Skeletal muscle tissue (tissue), 4 donors: ENCODE results near the gene FSD1. TPM values are rescaled to one million over a fixed set of nuclear protein-coding genes. Genes with fewer than 3 reads are reported as not detected.
"Not testable (repeated sequence)": the region's sequence is repeated elsewhere in the genome, so short reads cannot be mapped to it uniquely, and the experiment has no call there.

Source experiments
- H3K27ac ChIP-seq: one replicate; pipeline ENCODE4 v1.7.0; 2013; ENCODE audit warnings: mild to moderate bottlenecking, low read depth, low read length, inconsistent platforms
- H3K27me3 ChIP-seq, 3 donors: one replicate each; pipeline ENCODE4 v1.7.0; 2013; ENCODE audit warnings: low read length in 3 of 3; ENCODE audit not compliant: control insufficient read depth in 3 of 3, insufficient read depth in 3 of 3
- H3K36me3 ChIP-seq, 3 donors: one replicate each; pipeline ENCODE4 v1.7.0; 2013; ENCODE audit warnings: low read length in 3 of 3; ENCODE audit not compliant: control insufficient read depth in 3 of 3, insufficient read depth in 3 of 3
- H3K4me1 ChIP-seq, 3 donors: one replicate each; pipeline ENCODE4 v1.7.0; 2013; ENCODE audit warnings: low read length in 3 of 3, mild to moderate bottlenecking in 3 of 3; ENCODE audit not compliant: control insufficient read depth in 3 of 3, insufficient read depth in 3 of 3
- H3K4me3 ChIP-seq, 3 donors: one replicate each; pipeline ENCODE4 v1.7.0; 2013; ENCODE audit warnings: low read length in 3 of 3
- H3K9ac ChIP-seq, 3 donors: one replicate each; pipeline ENCODE4 v1.7.0; 2013; ENCODE audit warnings: low read length in 3 of 3, mild to moderate bottlenecking in 3 of 3, moderate library complexity in 2 of 3, low read depth in 1 of 3
- H3K9me3 ChIP-seq, 3 donors: one replicate each; pipeline ENCODE4 v1.7.0; 2013; ENCODE audit warnings: low read length in 3 of 3; ENCODE audit not compliant: control insufficient read depth in 3 of 3
- total RNA-seq: library from RNA; depleted of rRNA; stranded (reverse); fragments of >200 nt; gene quantifications from one replicate; pipeline ENCODE4 v1.2.3, GENCODE V29; 2014
- donor health status: Osteomylitis.

The FSD1 gene
- total RNA-seq, 1 donor from 2014 or later, result not detected

- no peaks in the 10 kb centered on the region for H3K4me1 ChIP-seq
- H3K4me3 ChIP-seq, result no peak overlapping the region
- no peak overlapping the region for H3K9ac ChIP-seq
- no peaks in the 10 kb centered on the region for H3K9me3 ChIP-seq
- H3K27ac ChIP-seq, result no peak overlapping the region
- H3K36me3 ChIP-seq, result no peaks in the 10 kb centered on the region
- peaks cover 15 to 37% (median 31%) of the 10 kb centered on the region in 3 donors for H3K27me3 ChIP-seq
These were observed 19.4 kb upstream of the FSD1 start for GRCh38 chr19:4284974-4285373.

GRCh38 chr19:4286141-4286540, 18.3 kb upstream of the FSD1 start:
- H3K9me3 ChIP-seq, H3K4me1 ChIP-seq, H3K4me3 ChIP-seq, H3K27ac ChIP-seq, H3K9ac ChIP-seq, H3K36me3 ChIP-seq: not testable (repeated sequence)
- peaks cover 7 to 30% (median 25%) of the 10 kb centered on the region in 3 donors for H3K27me3 ChIP-seq

DNA sequence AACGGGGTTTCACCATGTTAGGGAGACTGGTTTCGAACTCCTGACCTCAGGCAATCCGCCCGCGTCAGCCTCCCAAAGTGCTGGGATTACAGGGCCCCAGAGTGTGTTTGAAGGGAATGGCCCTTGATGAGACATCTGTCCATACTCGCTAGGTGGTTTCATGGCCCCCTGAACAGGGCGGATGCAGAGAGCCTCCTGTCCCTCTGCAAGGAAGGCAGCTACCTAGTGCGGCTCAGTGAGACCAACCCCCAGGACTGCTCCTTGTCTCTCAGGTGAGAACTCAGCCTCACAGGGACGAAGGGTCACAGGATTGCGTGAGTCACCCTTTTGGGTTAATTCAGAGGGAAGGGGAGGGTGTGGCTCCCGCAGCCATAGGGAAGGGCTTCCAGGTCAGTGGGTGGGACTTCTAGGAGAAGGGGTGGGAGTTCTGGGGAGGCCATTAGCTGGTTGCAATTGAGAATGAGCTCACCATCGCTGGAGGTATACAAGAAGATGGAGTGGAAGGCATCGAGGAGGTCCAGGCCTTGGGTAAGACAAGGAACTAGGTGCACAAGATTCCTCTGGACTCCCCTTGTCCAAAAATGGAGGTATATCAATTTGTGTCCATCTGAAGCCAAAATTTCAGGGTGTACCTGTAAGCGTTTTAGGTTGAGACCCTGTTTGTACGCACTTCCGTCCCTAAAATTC, 16.2 kb upstream of the FSD1 start:
- no peaks in the 10 kb centered on the region for H3K4me1 ChIP-seq
- peaks cover under 1 to 26% (median 14%) of the 10 kb centered on the region in 3 donors for H3K27me3 ChIP-seq

GRCh38 chr19:4291184-4291732, 13.1 kb upstream of the FSD1 start:
- Histone ChIP-seq H3K9me3 (no peaks in the 10 kb centered on the region), H3K36me3 (no peaks in the 10 kb centered on the region), H3K27me3 (peaks cover 15 to 27% (median 18%) of the 10 kb centered on the region in 3 donors), H3K27ac (no peak overlapping the region), H3K4me3 (no peak overlapping the region), H3K9ac (no peak overlapping the region), H3K4me1 (no peaks in the 10 kb centered on the region)

More for the DNA sequence above, 16.2 kb upstream of the FSD1 start:
- H3K27ac ChIP-seq, result no peak overlapping the region
- no peak overlapping the region for H3K4me3 ChIP-seq
- no peak overlapping the region for H3K9ac ChIP-seq
- no peaks in the 10 kb centered on the region for H3K36me3 ChIP-seq
- no peaks in the 10 kb centered on the region for H3K9me3 ChIP-seq

- Histone ChIP-seq H3K27ac (no peak overlapping the region), H3K4me3 (no peak overlapping the region), H3K27me3 (peaks cover 21 to 28% (median 24%) of the 10 kb centered on the region in 3 donors), H3K4me1 (no peaks in the 10 kb centered on the region), H3K9me3 (no peaks in the 10 kb centered on the region), H3K36me3 (no peaks in the 10 kb centered on the region), H3K9ac (no peak overlapping the region)
These were observed 11.9 kb upstream of the FSD1 start for GRCh38 chr19:4292515-4292914.

DNA sequence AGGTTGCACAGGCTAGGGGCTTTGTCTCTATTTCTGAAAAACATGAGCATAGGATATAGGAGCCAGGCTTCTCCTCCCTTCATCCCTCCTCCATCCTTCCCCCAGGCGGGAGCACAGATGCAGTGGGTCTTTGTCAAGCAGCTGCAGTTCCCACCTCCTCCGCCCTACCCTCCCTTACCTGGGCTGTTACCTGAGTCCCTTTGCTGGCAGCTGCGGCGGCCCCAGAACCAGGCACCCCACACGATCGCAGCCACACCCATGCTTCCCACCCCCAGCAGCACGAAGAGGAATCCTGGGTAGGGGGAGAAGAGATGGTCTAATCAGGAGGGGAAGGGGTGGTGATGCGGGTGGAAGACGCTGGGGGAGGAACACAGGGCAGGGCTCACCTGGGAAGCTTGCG, 10.0 kb upstream of the FSD1 start:
- H3K4me3 ChIP-seq, result no peak overlapping the region
- H3K9ac ChIP-seq, result no peak overlapping the region
- no peaks in the 10 kb centered on the region for H3K36me3 ChIP-seq
- H3K9me3 ChIP-seq, result no peaks in the 10 kb centered on the region
- H3K4me1 ChIP-seq, result no peaks in the 10 kb centered on the region
- no peak overlapping the region for H3K27ac ChIP-seq
- H3K27me3 ChIP-seq, result peaks cover 21 to 24% (median 24%) of the 10 kb centered on the region in 3 donors

DNA sequence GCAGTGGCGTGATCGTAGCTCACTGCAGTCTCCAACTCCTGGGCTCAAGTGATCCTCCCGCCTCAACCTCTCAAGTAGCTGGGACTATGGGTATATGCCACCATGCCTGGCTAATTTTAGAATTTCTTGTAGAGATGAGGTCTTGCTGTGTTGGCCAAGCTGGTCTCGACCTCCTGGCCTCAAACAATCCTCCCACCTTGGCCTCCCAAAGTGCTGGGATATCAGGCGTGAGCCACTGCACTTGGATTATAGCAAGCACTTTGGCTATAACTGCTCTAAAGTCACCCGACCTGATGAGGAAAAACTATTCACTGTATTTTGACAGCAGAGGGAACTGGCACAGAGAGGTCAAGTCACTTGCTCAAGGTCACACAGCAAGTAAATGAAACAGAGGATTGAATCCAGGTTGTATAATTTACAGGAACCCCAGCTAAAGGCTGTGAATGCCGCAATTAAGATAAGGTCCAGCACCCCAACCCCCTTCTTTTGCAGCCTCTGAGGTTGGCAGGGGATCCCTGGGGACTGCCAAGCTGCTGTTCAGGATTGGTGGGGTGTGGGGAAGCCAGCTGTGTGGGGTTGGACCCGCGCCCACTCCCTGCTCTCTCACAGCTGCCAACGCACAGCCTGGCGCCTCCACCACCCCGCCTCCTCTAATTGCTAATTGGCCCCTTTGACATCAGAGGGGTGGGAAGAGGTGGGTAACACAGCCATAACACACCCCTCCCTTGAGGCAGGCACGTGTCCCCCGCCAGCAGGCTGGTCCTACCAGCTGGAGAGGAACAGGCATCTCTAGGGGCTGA, 8.2 kb upstream of the FSD1 start:
- H3K9me3 ChIP-seq, result no peaks in the 10 kb centered on the region
- no peak overlapping the region for H3K9ac ChIP-seq
- H3K36me3 ChIP-seq, result no peaks in the 10 kb centered on the region
- no peak overlapping the region for H3K27ac ChIP-seq
- peaks cover 20 to 21% (median 21%) of the 10 kb centered on the region in 3 donors for H3K27me3 ChIP-seq
- no peak overlapping the region for H3K4me3 ChIP-seq
- no peaks in the 10 kb centered on the region for H3K4me1 ChIP-seq

- no peak overlapping the region for H3K9ac ChIP-seq
- peaks cover 16 to 24% (median 21%) of the 10 kb centered on the region in 3 donors for H3K27me3 ChIP-seq
- H3K36me3 ChIP-seq, result no peaks in the 10 kb centered on the region
- H3K4me1 ChIP-seq, result no peaks in the 10 kb centered on the region
- H3K27ac ChIP-seq, result no peak overlapping the region
- no peak overlapping the region for H3K4me3 ChIP-seq
- no peaks in the 10 kb centered on the region for H3K9me3 ChIP-seq
These were observed 6.2 kb upstream of the FSD1 start for GRCh38 chr19:4297901-4298809.

DNA sequence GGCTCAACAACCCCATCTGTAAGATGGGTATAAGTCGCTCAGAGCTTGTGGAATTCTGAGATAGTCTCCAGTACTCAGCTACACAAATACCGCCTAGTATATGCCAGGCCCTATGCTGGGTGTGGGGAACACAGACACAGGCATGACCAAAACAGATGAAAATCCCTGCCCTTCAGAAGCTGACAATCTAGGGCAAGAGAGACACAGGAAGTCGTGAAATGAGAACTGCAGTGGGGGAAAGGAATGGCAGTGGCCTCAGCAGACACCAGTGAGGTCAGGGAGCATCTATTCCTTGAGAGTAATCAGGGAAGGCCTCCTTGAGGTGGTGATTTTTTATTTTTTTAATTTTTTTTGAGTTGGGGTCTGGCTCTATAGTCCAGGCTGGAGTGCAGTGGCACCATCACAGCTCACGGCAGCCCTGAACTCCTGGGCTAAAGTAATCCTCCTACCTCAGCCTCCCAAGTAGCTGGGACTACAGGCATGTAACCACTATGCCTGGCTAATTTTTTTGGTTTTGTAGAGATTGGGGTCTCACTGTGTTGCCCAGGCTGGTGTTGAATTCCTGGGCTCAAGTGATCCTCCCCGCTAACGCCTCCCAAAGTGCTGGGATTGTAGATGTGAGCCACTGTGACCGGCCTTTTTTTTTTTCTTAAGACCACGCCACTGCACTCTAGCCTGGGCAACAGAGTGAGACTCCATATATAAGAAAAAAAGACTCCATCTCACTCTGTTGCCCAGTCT, 5.4 kb upstream of the FSD1 start:
- H3K4me1 ChIP-seq, result no peaks in the 10 kb centered on the region
- no peak overlapping the region for H3K9ac ChIP-seq
- no peak overlapping the region for H3K4me3 ChIP-seq
- no peaks in the 10 kb centered on the region for H3K36me3 ChIP-seq
- peaks cover 20 to 27% (median 25%) of the 10 kb centered on the region in 3 donors for H3K27me3 ChIP-seq
- H3K27ac ChIP-seq, result no peak overlapping the region
- no peaks in the 10 kb centered on the region for H3K9me3 ChIP-seq
